ENCODE results near the gene TCAF1. TPM values are rescaled to one million over a fixed set of nuclear protein-coding genes. Genes with fewer than 3 reads are reported as not detected.

TCAF1 gene
- polyA plus RNA-seq, 1 donor (not counting 4 experiments of a cell fraction or from before 2014, with no cell fraction given) = 13.3 TPM

DNA sequence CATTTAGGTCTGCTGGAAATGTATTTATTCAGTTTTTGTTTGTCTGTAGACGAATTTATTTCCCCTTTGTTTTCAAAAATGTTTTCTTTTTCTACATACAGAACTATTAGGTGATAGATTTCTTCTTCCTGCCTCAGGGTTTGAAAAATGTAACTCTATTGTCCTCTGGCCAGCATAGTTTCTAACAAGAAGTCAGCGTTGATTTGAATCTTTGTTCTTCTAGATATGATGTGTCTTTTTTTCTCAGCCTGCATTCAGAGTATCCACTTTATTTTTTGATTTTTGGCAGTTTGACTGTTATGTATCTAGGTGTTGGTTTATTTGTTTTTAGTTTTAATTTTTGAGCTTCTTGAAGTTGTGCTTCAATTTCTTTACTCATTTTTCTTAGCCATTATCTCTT lies 45.1 kb upstream of the TCAF1 start:
- DNase-seq (ENCODE audit: low read depth, low spot score) (no peak), FAIRE-seq (no peak)
- H3K4me1 ChIP-seq (ENCODE audit: control insufficient read depth, extremely low read depth, insufficient read depth, low read length) = no peaks in the 10 kb centered on the region
- H3K4me3 ChIP-seq (ENCODE audit: control insufficient read depth in 2 of 3, extremely low read depth in 1 of 3, insufficient read depth in 2 of 3, low read depth in 1 of 3, low read length in 3 of 3) = no peak overlapping the region
- no peak for TF ChIP-seq EZH2 (IDR thresholded peaks at IDR 0.05; ENCODE audit: low read length)
- TF ChIP-seq, protein P1, sequence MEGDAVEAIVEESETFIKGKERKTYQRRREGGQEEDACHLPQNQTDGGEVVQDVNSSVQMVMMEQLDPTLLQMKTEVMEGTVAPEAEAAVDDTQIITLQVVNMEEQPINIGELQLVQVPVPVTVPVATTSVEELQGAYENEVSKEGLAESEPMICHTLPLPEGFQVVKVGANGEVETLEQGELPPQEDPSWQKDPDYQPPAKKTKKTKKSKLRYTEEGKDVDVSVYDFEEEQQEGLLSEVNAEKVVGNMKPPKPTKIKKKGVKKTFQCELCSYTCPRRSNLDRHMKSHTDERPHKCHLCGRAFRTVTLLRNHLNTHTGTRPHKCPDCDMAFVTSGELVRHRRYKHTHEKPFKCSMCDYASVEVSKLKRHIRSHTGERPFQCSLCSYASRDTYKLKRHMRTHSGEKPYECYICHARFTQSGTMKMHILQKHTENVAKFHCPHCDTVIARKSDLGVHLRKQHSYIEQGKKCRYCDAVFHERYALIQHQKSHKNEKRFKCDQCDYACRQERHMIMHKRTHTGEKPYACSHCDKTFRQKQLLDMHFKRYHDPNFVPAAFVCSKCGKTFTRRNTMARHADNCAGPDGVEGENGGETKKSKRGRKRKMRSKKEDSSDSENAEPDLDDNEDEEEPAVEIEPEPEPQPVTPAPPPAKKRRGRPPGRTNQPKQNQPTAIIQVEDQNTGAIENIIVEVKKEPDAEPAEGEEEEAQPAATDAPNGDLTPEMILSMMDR (optimal IDR thresholded peaks at IDR 0.05 in 1 of 3, IDR thresholded peaks at IDR 0.05 in 1 of 3, conservative IDR thresholded peaks at IDR 0.05 in 1 of 3; ENCODE audit: extremely low read depth in 1 of 3, insufficient read depth in 2 of 3, low read length in 3 of 3) = no peak
- H4K20me1 ChIP-seq (ENCODE audit: control insufficient read depth, extremely low read depth, insufficient read depth, low read length) = no peaks in the 10 kb centered on the region
- no peak overlapping the region for H3K27ac ChIP-seq (ENCODE audit: control insufficient read depth, insufficient read depth, low read length)
- dilution Hi-C loops (cut with MboI; ENCODE audit: extremely low pct_ligation_motif_present, low sequenced_read_pairs) = no loop called here
- H3K9ac ChIP-seq (ENCODE audit: control insufficient read depth, extremely low read depth, insufficient read depth, low read length) = no peak overlapping the region
- no peak overlapping the region for H2AFZ ChIP-seq (ENCODE audit: control insufficient read depth, low read length)
- no peaks in the 10 kb centered on the region for H3K9me1 ChIP-seq (ENCODE audit: control insufficient read depth, extremely low read depth, insufficient read depth, low read length)
- H3K36me3 ChIP-seq (ENCODE audit: control insufficient read depth in 2 of 2, extremely low read depth in 1 of 2, insufficient read depth in 2 of 2, low read length in 2 of 2) = no peaks in the 10 kb centered on the region
- H3K27me3 ChIP-seq (ENCODE audit: control insufficient read depth, extremely low read depth, insufficient read depth, low read length) = no peaks in the 10 kb centered on the region
- H3K9me3 ChIP-seq (ENCODE audit: control insufficient read depth, low read depth, low read length) = no peaks in the 10 kb centered on the region
- no peak overlapping the region for H3K4me2 ChIP-seq (ENCODE audit: control insufficient read depth, extremely low read depth, insufficient read depth, low read depth, low read length)
- no peaks in the 10 kb centered on the region for H3K79me2 ChIP-seq (ENCODE audit: control insufficient read depth, insufficient read depth, low read length)

DNA sequence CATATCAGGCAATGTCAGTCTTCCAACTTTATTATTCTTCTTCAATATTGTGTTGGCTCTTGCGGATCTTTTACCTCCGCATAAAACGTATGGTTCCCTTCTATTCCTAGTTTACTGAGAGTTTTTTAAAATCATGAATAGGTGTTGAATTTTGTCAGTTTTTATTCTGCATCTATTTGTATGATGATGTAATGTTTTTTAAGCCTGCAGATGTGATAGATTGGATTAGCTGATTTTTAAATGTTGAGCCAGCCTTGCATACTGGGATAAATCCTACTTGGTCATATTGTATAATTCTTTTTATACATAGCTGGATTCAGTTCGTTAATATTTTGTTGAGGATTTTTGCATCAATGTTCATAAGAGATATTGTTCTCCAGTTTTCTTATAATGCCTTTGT lies 43.4 kb upstream of the TCAF1 start:
- FAIRE-seq (no peak), DNase-seq (ENCODE audit: low read depth, low spot score) (no peak)
- Histone ChIP-seq H3K79me2 (ENCODE audit: control insufficient read depth, insufficient read depth, low read length) (no peaks in the 10 kb centered on the region), H3K9me1 (ENCODE audit: control insufficient read depth, extremely low read depth, insufficient read depth, low read length) (no peaks in the 10 kb centered on the region), H2AFZ (ENCODE audit: control insufficient read depth, low read length) (no peak overlapping the region), H3K4me3 (ENCODE audit: control insufficient read depth in 2 of 3, extremely low read depth in 1 of 3, insufficient read depth in 2 of 3, low read depth in 1 of 3, low read length in 3 of 3) (no peak overlapping the region), H3K9me3 (ENCODE audit: control insufficient read depth, low read depth, low read length) (no peaks in the 10 kb centered on the region), H3K27me3 (ENCODE audit: control insufficient read depth, extremely low read depth, insufficient read depth, low read length) (no peaks in the 10 kb centered on the region), H3K4me2 (ENCODE audit: control insufficient read depth, extremely low read depth, insufficient read depth, low read depth, low read length) (no peak overlapping the region), H3K36me3 (ENCODE audit: control insufficient read depth in 2 of 2, extremely low read depth in 1 of 2, insufficient read depth in 2 of 2, low read length in 2 of 2) (no peaks in the 10 kb centered on the region), H3K27ac (ENCODE audit: control insufficient read depth, insufficient read depth, low read length) (no peak overlapping the region), H4K20me1 (ENCODE audit: control insufficient read depth, extremely low read depth, insufficient read depth, low read length) (no peaks in the 10 kb centered on the region), H3K4me1 (ENCODE audit: control insufficient read depth, extremely low read depth, insufficient read depth, low read length) (no peaks in the 10 kb centered on the region), H3K9ac (ENCODE audit: control insufficient read depth, extremely low read depth, insufficient read depth, low read length) (no peak overlapping the region)
- TF ChIP-seq EZH2 (IDR thresholded peaks at IDR 0.05; ENCODE audit: low read length) = no peak
- TF ChIP-seq, protein P1 (optimal IDR thresholded peaks at IDR 0.05 in 1 of 3, IDR thresholded peaks at IDR 0.05 in 1 of 3, conservative IDR thresholded peaks at IDR 0.05 in 1 of 3; ENCODE audit: extremely low read depth in 1 of 3, insufficient read depth in 2 of 3, low read length in 3 of 3) = no peak
- dilution Hi-C loops (cut with MboI; ENCODE audit: extremely low pct_ligation_motif_present, low sequenced_read_pairs) = no loop called here

Data from keratinocyte (primary cell).